IMR-90 (cell line): ENCODE data around the gene ASB5. TPM values are rescaled to one million over a fixed set of nuclear protein-coding genes. Genes with fewer than 3 reads are reported as not detected.

ENCODE experiments used
- ATAC-seq: fragments of 200-7000 bp; cut with Tn5 transposase; 2 replicates; pipeline ENCODE4 v1.9.1; 2020; ENCODE audit warnings: low read depth, mild to moderate bottlenecking, moderate library complexity
- BruUV-seq: library from RNA; stranded (reverse); fragments of 400-500 nt; replicated peaks from 2 replicates; lab custom pipeline; 2021; lab: Mats Ljungman, UMichigan
- CTCF ChIA-PET: fragments of 300-600 bp; formaldehyde crosslinking; extraction: SDS; loops from one replicate; lab custom pipeline; 2021; ENCODE audit warnings: antibody characterized with exemption; lab: Yijun Ruan, JAX
- POLR2A ChIA-PET: fragments of 300-600 bp; sonication (Branson Sonifier 250); formaldehyde crosslinking; loops from one replicate; lab custom pipeline; 2022; ENCODE audit warnings: antibody characterized with exemption; ENCODE audit not compliant: unreplicated experiment; lab: Charles Lee
- DNase-seq: peaks from one replicate; pipeline ENCODE4 v3.0.0; 2013
- H2AFZ ChIP-seq: replicated peaks from 2 replicates; pipeline ENCODE3; 2013; ENCODE audit warnings: low read length, mild to moderate bottlenecking; ENCODE audit not compliant: poor library complexity
- H2AK5ac ChIP-seq: 2 replicates; pipeline ENCODE4 v1.6.1; 2013; ENCODE audit warnings: low read depth, low read length, inconsistent platforms
- H2AK9ac ChIP-seq: replicated peaks from 2 replicates; pipeline ENCODE3; 2013; ENCODE audit warnings: mild to moderate bottlenecking, low read depth, low read length, moderate library complexity; ENCODE audit not compliant: poor library complexity
- H2BK120ac ChIP-seq: 2 replicates; pipeline ENCODE4 v1.6.1; 2013; ENCODE audit warnings: low read depth, low read length, inconsistent platforms
- H2BK15ac ChIP-seq: 3 replicates; pipeline ENCODE4 v1.6.1; 2013; ENCODE audit warnings: low read depth, low read length, inconsistent platforms
- H2BK20ac ChIP-seq: 2 replicates; pipeline ENCODE4 v1.6.1; 2013; ENCODE audit warnings: low read depth, mild to moderate bottlenecking, inconsistent platforms, low read length, moderate library complexity
- H2BK5ac ChIP-seq: 2 replicates; pipeline ENCODE4 v1.6.1; 2013; ENCODE audit warnings: mild to moderate bottlenecking, low read depth, low read length, inconsistent platforms; ENCODE audit not compliant: poor library complexity, severe bottlenecking
- H3K14ac ChIP-seq: replicated peaks from 2 replicates; pipeline ENCODE4 v1.6.1; 2013; ENCODE audit warnings: low read depth, low read length, inconsistent platforms
- H3K18ac ChIP-seq: 2 replicates; pipeline ENCODE4 v1.6.1; 2013; ENCODE audit warnings: low read depth, low read length, control low read depth
- H3K23ac ChIP-seq: 2 replicates; pipeline ENCODE4 v1.6.1; 2013; ENCODE audit warnings: low read depth, low read length, inconsistent platforms
- H3K27ac ChIP-seq: 2 replicates; pipeline ENCODE4 v1.5.1; 2013; ENCODE audit warnings: mild to moderate bottlenecking, control low read depth, low read length; ENCODE audit not compliant: insufficient read depth
- H3K27me3 ChIP-seq: 2 replicates; pipeline ENCODE4 v1.6.1; 2013; ENCODE audit warnings: low read length; ENCODE audit not compliant: control insufficient read depth, insufficient read depth
- H3K36me3 ChIP-seq: 2 replicates; pipeline ENCODE4 v1.6.1; 2013; ENCODE audit warnings: low read length, mixed read lengths; ENCODE audit not compliant: control insufficient read depth, insufficient read depth
- H3K4ac ChIP-seq: 2 replicates; pipeline ENCODE4 v1.6.1; 2013; ENCODE audit warnings: low read depth, low read length, inconsistent platforms
- H3K4me1 ChIP-seq: 2 replicates; pipeline ENCODE4 v1.6.1; 2013; ENCODE audit warnings: low read length, mixed read lengths; ENCODE audit not compliant: control insufficient read depth, insufficient read depth
- H3K4me2 ChIP-seq: 2 replicates; pipeline ENCODE4 v1.6.1; 2013; ENCODE audit warnings: low read depth, mild to moderate bottlenecking, control low read depth, low read length, moderate library complexity
- H3K4me3 ChIP-seq: 2 replicates; pipeline ENCODE4 v1.5.1; 2013; ENCODE audit warnings: low read depth, mild to moderate bottlenecking, control low read depth, low read length, moderate library complexity; ENCODE audit not compliant: insufficient read depth
- H3K56ac ChIP-seq: 2 replicates; pipeline ENCODE4 v1.6.1; 2013; ENCODE audit warnings: low read length, inconsistent platforms; ENCODE audit not compliant: insufficient read depth; ENCODE audit errors: extremely low read depth
- H3K79me1 ChIP-seq, 2 experiments: 2 replicates each; pipeline ENCODE4 v1.6.1; 2013; ENCODE audit warnings: low read length in 2 of 2, inconsistent platforms in 1 of 2, low read depth in 1 of 2
- H3K9ac ChIP-seq: 2 replicates; pipeline ENCODE4 v1.6.1; 2013; ENCODE audit warnings: low read depth, low read length, control low read depth
- H3K9me1 ChIP-seq: 2 replicates; pipeline ENCODE4 v1.6.1; 2013; ENCODE audit warnings: low read length, inconsistent platforms; ENCODE audit not compliant: insufficient read depth
- H3K9me3 ChIP-seq: 2 replicates; pipeline ENCODE4 v1.6.1; 2013; ENCODE audit warnings: low read length; ENCODE audit not compliant: control insufficient read depth, insufficient read depth
- H4K20me1 ChIP-seq: 2 replicates; pipeline ENCODE4 v1.6.1; 2013; ENCODE audit warnings: low read length, inconsistent platforms; ENCODE audit not compliant: insufficient read depth
- H4K5ac ChIP-seq: 2 replicates; pipeline ENCODE4 v1.6.1; 2013; ENCODE audit warnings: mild to moderate bottlenecking, low read depth, low read length, control low read depth
- H4K8ac ChIP-seq, 2 experiments: 2 replicates each; pipeline ENCODE4 v1.6.1; 2013; ENCODE audit warnings: low read depth in 2 of 2, low read length in 2 of 2, control low read depth in 1 of 2, inconsistent platforms in 1 of 2
- H4K91ac ChIP-seq: 2 replicates; pipeline ENCODE4 v1.6.1; 2013; ENCODE audit warnings: low read depth, low read length, inconsistent platforms; ENCODE audit not compliant: insufficient read depth
- BHLHE40 ChIP-seq: fragments of 150-350 bp; IDR thresholded peaks from 2 replicates; pipeline ENCODE4 v1.6.1; 2016; ENCODE audit warnings: mild to moderate bottlenecking, low read depth, low read length
- FOS ChIP-seq: fragments of 150-350 bp; IDR thresholded peaks from 2 replicates; pipeline ENCODE4 v1.6.1; 2016; ENCODE audit warnings: low read depth, low read length
- NFE2L2 ChIP-seq: fragments of 150-350 bp; IDR thresholded peaks from 2 replicates; pipeline ENCODE4 v1.6.1; 2016; ENCODE audit warnings: low read depth, mild to moderate bottlenecking, low read length
- POLR2A ChIP-seq: IDR thresholded peaks from 2 replicates; pipeline ENCODE4 v1.6.1; 2012; ENCODE audit warnings: mild to moderate bottlenecking, low read depth, low read length
- SMC3 ChIP-seq: fragments of 150-350 bp; IDR thresholded peaks from 2 replicates; pipeline ENCODE4 v1.6.1; 2016; ENCODE audit warnings: low read depth, mild to moderate bottlenecking, antibody characterized with exemption, low read length, moderate library complexity
- WGBS, 2 experiments: methylation state at CpG; one replicate each; pipeline versions ENCODE4 v1.1.5 to v1.1.7; 2013; ENCODE audit warnings: missing lambda C conversion rate in 2 of 2; ENCODE audit not compliant: insufficient read length in 1 of 2; ENCODE audit errors: extremely low coverage in 2 of 2; 5-methylcytosine and 5-hydroxymethylcytosine counted together
- dilution Hi-C: fragments of 300-500 bp; cut with HindIII; formaldehyde crosslinking; loops from one replicate; pipeline ENCODE4 v1.14.3; 2018; ENCODE audit warnings: low sequenced_read_pairs; ENCODE audit not compliant: unreplicated experiment
- in situ Hi-C: fragments of 300-500 bp; cut with MboI; formaldehyde crosslinking; loops from 3 replicates; pipeline ENCODE4 v1.14.3; 2019; ENCODE audit warnings: low sequenced_read_pairs, inconsistent platforms, mixed read lengths
- intact Hi-C: fragments of 100-400 bp; cut with micrococcal nuclease; formaldehyde crosslinking; loops from 2 replicates; pipeline ENCODE4 v1.10.0; 2022
- polyA plus RNA-seq, 3 experiments: library from polyadenylated mRNA; depleted of rRNA; stranded (reverse); fragments of >200 nt; gene quantifications; 2 replicates each; pipeline ENCODE4 v1.2.3, GENCODE V29; 2012; ENCODE audit warnings: low replicate concordance in 1 of 3
- total RNA-seq: library from RNA; depleted of rRNA; stranded (reverse); fragments of >200 nt; gene quantifications from 2 replicates; pipeline ENCODE4 v1.2.3, GENCODE V29; 2012

ASB5 gene
- total and polyA plus RNA-seq, 2 of the 4 experiments (the other 2 are of a cell fraction): 0.18 to 0.21 TPM

GRCh38 chr4:176230836-176231235 is 38.2 kb downstream of the ASB5 start:
- H3K9ac ChIP-seq: no peak overlapping the region
- no peak overlapping the region for H3K4ac ChIP-seq
- H3K27ac ChIP-seq: no peak overlapping the region
- DNase-seq (no peak), ATAC-seq (no peak)
- no peaks in the 10 kb centered on the region for H3K79me1 ChIP-seq
- H2BK120ac ChIP-seq: no peak overlapping the region
- no peak overlapping the region for H2AK9ac ChIP-seq
- H3K9me1 ChIP-seq: no peaks in the 10 kb centered on the region
- H4K8ac ChIP-seq: no peak overlapping the region
- H2BK5ac ChIP-seq: no peak overlapping the region
- no peaks in the 10 kb centered on the region for H3K9me3 ChIP-seq
- no peak overlapping the region for H3K4me3 ChIP-seq
- peaks cover 6% of the 10 kb centered on the region; the same call in 1 of the 2 replicates for H3K4me1 ChIP-seq
- H4K5ac ChIP-seq: no peak overlapping the region
- H2AK5ac ChIP-seq: no peak overlapping the region
- H3K27me3 ChIP-seq: no peaks in the 10 kb centered on the region
- H2BK15ac ChIP-seq: no peak overlapping the region
- in situ Hi-C loops (no loop called here), dilution Hi-C loops (no loop called here), intact Hi-C loops (no loop called here)
- BruUV-seq: no TSS peak
- H3K23ac ChIP-seq: no peak overlapping the region
- H2BK20ac ChIP-seq: no peak overlapping the region
- H3K4me2 ChIP-seq: no peak overlapping the region
- ChIA-PET CTCF (no interaction called here), POLR2A (interaction anchor here (0.7 kb wide), 1 partner anchor 88 kb away, joined by 4 read pairs; no protein-coding TSS in a partner anchor)
- no peaks in the 10 kb centered on the region for H4K20me1 ChIP-seq
- no peak overlapping the region for H4K91ac ChIP-seq
- H3K18ac ChIP-seq: no peak overlapping the region
- no peak overlapping the region for H3K56ac ChIP-seq
- no peaks in the 10 kb centered on the region for H3K36me3 ChIP-seq
- H2AFZ ChIP-seq: no peak overlapping the region
- TF ChIP-seq SMC3 (no peak), NFE2L2 (no peak), FOS (no peak), POLR2A (no peak), BHLHE40 (no peak)
- no peak overlapping the region for H3K14ac ChIP-seq
- no CpG with 5 or more reads among the region's 4 CpGs for WGBS, 2 experiments
